LNCAP (cell line): ENCODE measurements around the gene QRFP.

Source experiments
- TF ChIP-seq, protein P1 (sequence below): fragments of 450-650 bp; IDR thresholded peaks from 2 replicates; pipeline ENCODE4 v1.5.1; 2017; ENCODE audit warnings: mild to moderate bottlenecking

QRFP gene

DNA sequence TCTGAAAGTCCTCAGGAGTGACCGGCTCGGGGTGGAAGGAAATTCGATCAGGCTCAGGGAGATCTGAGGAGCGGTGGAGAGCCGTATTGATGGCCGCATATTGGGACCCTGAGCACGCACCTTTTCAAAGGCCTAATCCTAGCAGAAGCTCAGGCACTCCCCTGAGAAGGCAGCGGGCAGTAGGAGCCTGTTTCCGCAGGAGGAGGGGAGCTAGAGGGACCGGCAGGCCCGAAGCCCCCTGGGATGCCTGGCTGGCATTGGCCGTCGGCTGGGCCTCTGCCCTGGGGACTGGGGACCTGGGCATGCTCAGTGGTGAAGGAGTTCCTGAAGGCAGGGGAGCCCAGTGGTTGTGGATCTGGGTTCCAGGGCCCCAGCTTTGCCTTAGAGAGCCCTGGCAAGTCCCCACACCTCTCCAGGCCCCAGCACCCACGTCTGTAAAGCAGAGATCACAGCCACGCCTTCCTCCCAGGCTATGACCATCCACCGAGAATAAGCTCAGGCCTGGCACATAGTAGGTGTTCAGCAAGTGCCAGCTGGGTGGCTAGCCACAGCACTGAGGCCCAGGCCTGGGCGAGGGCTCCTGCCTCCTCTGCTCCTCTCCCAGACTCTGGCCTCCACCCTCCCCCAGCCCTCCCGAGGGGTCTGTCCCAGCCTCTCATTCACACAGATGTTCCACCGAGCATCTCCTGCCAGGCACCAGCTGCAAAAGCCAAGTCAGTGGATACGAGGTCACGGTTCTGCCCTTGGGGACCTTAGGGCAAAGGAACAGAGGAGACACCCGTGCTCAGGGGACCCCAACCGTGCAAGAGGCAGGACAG, 17.2 kb upstream of the QRFP start:
- TF ChIP-seq, protein P1, sequence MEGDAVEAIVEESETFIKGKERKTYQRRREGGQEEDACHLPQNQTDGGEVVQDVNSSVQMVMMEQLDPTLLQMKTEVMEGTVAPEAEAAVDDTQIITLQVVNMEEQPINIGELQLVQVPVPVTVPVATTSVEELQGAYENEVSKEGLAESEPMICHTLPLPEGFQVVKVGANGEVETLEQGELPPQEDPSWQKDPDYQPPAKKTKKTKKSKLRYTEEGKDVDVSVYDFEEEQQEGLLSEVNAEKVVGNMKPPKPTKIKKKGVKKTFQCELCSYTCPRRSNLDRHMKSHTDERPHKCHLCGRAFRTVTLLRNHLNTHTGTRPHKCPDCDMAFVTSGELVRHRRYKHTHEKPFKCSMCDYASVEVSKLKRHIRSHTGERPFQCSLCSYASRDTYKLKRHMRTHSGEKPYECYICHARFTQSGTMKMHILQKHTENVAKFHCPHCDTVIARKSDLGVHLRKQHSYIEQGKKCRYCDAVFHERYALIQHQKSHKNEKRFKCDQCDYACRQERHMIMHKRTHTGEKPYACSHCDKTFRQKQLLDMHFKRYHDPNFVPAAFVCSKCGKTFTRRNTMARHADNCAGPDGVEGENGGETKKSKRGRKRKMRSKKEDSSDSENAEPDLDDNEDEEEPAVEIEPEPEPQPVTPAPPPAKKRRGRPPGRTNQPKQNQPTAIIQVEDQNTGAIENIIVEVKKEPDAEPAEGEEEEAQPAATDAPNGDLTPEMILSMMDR = no peak

DNA sequence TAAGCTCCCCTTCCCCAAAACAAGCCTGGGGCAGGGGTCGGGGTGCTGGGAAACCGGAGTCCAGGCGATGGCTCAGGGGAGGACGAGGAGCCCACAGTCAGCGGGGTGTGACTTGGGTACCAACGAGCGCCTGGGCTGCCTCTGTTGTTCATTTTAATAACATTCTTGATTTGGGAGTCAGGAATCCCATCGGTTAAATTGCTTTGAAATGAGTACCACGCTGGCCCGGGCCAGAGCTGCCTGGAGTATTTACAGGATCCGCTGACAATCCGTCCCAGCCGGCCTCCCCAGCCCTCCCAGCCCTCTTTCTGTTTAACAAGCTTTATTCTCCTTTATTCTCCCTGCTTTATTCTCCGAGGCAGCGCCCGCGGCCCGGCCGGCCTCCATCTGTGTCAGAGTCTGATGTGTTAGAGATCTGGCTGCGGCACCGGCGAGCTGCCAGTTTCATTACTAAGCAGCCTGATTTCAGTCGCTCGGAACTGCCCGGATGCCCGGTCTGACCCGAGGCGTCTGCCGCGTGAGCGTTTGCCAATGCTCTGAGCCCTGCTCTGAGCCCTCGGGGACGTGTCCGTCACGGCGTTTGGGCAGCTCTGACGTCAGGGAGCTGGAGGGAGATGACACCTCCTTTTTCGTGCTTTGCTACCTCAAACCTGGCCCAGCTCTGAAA, 16.5 kb upstream of the QRFP start:
- TF ChIP-seq, protein P1 = no peak

DNA sequence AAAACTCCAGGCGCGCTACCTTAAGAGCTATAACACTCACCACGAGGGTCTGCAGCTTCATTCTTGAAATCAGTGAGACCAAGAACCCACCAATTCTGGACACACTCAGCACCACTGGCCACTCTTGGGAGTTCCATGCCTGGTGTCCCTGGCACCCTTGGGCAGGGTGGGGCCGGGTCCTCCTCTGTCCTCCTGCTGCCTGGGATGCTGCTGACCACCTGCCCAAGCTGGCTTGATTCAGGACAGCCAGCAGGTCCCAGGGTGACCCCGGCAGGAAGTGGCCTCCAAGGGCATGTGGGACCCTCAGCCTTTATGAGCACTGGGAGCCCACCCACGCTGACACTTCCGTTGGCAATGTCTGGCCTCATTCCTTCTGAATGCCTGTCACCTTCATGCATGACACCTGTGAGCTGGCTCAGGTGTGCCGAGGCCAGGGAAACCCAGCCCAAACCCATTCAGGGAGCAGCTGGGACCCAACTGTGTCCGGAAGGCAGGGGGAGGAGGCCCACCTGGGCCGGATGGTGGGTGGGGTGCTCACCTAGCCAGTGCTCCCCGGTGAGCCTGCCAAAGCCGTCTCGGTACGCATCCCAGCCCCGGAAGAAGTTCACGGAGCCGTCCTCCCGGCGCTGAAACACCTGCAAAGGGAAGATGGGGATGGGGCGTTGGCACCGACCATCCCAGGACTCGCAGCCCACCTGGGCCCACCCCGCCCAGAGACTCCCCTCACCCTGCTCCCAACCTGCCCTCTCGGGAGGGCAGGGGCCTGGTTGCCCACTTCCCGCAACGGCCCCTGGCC, 14.8 kb upstream of the QRFP start:
- TF ChIP-seq, protein P1 = no peak

DNA sequence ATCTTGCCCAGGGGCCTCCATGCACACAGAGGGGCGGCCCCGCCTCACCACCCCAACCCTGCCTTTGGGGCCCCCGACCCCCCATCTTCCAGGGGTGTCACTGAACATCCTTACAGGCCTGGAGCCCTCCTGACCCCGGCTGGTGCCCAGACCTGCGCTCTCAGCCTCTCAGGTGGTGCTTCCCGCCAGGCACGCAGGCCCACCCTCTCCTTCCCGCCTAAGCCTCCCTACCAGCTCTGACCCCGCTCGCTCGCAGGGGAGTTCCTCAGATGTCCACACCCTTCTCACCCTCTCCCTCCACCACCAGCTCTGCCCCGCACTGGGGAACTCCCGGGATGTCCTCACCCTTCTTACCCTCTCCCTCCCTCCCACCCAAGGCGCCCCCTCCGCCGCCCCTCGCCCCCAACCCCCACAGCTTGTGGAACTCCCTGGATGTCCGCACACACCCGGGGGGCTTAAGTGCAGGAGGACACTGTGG, 12.3 kb upstream of the QRFP start:
- TF ChIP-seq, protein P1 = no peak

DNA sequence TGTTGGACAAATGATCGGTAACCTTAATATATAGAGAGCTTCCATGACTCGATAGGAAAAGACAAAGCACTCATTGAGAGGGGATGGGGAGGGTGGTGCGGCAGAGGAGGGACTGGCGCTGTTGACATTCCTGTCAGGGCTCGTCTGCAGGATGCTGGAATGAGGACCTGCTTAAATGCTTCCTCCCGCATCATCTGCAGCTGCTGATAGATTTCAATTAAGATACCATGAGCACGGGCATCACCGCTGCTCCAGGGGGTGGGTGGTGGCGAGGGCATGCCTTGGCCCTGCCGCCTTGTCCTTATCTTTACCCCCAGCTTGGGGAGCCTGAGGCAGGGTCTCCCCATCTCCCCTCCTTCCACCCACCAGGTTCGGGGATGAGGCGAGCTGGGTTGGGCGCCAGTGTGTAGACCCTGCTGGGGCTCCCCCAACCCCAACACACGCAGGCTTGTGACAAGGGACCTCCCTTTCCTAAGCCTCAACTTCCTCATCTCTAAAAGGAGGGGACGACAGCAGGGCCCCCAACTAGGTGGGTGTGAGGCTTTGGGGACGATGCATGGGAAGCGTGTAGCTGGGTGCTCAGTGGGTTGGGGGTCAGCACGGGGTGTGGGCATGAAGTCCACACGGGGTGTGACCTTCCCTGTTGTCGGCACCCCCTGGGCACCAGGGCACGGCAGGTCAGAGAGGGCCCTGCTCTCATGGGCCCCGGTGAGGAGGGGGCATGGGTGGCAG, 11.7 kb upstream of the QRFP start:
- TF ChIP-seq, protein P1 = no peak

DNA sequence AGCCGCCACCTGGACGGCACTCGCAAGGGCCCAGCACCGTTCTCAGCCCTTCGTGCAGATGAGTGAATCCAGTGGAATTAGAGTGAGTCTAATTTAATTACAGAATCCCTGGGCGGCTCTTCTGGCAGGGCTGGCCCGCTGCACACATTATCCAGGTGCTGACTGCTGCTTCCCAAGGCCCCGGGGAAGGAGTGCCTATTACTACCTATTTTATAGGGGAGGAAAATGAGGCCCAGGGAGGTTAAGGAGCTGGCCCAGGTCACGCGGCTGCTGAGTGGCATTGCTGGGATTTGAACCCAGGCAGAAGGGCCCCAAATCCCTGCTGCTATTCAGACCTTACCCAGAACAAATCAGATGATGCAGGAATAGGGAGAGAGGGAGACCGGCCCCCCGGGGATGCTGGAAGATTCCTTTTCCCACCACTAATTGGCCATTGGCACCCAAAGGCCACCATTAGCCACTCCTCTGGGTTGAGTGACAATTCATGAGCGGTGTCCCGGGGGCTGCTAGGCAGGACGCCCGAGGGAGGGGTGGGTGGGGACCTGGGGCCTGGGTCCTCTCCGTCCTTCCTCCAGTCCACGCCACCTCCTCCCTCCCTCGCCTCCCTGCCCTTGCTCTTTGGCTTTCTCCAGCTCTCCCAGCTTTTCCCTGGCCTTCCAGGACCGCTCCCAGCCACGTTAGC, 10.3 kb upstream of the QRFP start:
- TF ChIP-seq, protein P1 = no peak
